ENCODE results near the gene C11orf21.

DNA sequence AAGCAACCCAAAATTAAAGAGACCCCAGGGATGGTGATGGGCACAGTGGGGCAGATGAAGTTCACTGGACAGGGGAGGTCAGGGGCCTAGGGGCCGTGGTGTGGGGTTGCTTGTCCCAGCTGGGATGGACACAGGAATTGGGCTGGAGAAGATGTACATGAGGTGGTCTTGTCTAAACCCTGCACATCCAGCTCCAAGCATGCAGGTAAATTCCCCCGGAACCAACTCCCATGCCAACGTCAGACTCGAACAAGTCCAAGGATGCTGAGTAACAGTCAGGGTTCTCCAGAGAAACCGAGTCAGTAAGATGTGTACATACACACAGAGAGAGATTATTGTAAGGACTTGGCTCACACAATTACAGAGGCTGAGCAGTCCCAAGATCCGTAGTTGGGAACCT is 29.0 kb upstream of the C11orf21 start:
- TF ChIP-seq, protein P1, sequence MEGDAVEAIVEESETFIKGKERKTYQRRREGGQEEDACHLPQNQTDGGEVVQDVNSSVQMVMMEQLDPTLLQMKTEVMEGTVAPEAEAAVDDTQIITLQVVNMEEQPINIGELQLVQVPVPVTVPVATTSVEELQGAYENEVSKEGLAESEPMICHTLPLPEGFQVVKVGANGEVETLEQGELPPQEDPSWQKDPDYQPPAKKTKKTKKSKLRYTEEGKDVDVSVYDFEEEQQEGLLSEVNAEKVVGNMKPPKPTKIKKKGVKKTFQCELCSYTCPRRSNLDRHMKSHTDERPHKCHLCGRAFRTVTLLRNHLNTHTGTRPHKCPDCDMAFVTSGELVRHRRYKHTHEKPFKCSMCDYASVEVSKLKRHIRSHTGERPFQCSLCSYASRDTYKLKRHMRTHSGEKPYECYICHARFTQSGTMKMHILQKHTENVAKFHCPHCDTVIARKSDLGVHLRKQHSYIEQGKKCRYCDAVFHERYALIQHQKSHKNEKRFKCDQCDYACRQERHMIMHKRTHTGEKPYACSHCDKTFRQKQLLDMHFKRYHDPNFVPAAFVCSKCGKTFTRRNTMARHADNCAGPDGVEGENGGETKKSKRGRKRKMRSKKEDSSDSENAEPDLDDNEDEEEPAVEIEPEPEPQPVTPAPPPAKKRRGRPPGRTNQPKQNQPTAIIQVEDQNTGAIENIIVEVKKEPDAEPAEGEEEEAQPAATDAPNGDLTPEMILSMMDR (IDR thresholded peaks at IDR 0.05), result no peak
- TF ChIP-seq POLR2A (IDR thresholded peaks at IDR 0.05), result no peak
